HG03432 (cell line): ENCODE results near the gene CAB39.
"Not testable (repeated sequence)": the region's sequence is repeated elsewhere in the genome, so short reads cannot be mapped to it uniquely, and the experiment has no call there.

Source experiments
- ATAC-seq: cut with Tn5 transposase; IDR thresholded peaks from one replicate; pipeline ENCODE4 v1.9.1; 2021; ENCODE audit warnings: mild to moderate bottlenecking, moderate library complexity; ENCODE audit not compliant: unreplicated experiment

The CAB39 gene

DNA sequence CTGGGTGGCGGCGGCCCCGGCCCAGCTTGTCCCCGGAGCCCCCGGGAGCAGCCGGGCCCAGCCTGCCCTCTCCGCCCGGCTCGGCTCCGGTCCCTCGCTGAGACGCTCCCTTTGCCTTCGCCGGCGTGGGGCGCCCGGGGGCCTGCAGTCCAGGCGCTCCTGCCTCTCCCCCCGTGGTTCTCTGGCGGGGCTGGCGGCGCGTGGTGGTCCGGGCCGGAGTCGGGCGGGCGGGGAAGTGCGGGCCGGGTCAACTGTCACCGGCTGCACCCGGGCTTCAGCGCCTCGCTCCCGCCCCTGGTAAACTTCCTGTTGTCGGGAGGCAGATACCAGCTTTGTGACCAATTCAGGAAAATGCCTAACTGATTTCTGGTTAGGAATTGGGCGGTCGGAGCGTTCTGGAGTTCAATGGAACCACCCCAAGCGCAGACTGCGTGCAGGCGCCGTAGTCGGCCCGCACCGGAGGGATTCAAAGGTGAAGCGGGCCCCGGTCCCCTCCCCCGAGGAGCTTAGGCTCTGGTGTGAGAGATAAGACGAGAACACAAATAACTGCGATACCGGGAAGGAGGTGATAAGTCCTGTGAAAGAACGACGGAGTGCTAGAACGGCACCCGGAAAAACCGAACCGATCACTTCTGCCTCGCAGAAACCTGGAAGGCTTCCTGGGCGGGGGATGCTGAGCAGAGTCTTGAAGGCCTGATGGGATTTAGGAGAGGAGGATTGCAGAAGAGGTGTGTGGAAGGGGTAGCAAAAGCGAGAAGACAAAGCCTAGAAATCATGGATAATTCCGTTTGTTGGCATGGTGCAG lies 891 bp downstream of the CAB39 start:
- ATAC-seq = peak; percentile 19

DNA sequence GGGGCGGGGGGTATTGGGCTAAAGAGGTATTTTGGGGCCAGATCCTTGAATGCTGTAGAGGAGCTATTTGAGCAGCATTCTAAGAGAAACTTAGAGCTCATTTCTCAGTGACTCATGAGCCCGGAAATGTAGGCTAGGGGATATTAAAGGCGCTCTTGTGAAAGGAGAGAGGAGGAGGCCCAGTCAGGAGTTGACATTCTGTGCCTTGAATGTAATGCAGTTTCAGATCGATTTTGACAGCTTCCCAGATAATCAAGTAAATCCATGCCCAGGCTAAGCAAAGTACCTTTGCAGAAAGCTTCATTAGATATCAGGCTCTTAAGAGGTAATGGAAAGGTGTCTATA lies 1.5 kb downstream of the CAB39 start:
- ATAC-seq = peak; percentile 16

DNA sequence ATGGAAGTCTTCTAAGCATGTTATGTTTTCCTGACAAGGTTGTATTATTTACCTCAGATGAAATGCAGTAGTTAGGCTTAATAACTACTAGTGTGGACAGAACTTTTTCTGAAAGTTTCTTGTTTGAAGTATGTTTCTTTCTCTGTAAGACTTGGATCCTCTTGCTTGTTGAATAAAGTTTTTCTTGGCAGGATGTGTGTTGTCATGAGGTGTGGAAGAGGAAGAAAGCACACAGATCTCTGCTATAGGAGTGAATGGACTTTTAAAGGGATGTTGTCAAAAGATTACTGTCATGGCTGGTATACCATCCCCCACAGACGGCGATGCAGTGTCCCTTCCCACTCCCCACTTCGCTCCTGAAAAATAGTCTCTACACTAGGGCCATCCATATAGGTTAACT lies 2.6 kb downstream of the CAB39 start:
- no peak for ATAC-seq

DNA sequence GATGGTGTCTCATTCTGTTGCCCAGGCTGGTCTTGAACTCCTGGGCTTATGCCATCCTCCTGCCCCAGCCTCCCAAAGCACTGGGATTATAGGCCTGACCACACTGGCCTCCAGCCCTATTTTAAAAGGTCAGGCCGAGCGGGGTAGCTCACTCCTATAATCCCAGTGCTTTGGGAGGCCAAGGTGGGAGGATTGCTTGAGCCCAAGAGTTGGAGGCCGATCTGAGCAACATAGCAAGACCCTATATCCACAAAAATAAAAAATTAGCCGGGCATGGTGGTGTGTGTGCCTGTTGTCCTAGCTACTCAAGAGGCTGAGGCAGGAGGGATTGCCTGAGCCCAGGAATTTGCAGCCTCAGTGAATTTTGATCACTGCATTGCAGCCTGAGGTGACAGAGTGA lies 3.9 kb downstream of the CAB39 start:
- ATAC-seq = no peak

GRCh38 chr2:230717600-230717999 lies 5.0 kb downstream of the CAB39 start:
- no peak for ATAC-seq

DNA sequence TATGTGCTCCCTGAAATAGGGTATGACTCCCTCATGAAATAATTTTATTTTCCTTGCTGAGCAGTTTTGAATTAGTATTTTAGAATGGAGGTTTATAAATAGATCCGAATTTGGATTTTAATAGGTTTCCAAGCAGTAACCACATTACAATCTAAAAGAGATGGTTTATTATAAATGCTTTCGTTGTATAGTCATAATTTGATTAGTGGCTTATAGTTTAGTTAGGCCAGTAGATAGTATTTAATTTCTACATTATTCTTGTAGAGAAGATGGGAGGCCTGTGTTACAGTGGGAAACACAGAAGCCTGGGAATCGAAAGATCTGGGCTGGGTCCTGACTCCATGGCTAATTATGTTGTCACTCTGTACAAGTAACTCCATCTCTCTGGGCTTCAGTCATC lies 6.7 kb downstream of the CAB39 start:
- ATAC-seq = no peak

DNA sequence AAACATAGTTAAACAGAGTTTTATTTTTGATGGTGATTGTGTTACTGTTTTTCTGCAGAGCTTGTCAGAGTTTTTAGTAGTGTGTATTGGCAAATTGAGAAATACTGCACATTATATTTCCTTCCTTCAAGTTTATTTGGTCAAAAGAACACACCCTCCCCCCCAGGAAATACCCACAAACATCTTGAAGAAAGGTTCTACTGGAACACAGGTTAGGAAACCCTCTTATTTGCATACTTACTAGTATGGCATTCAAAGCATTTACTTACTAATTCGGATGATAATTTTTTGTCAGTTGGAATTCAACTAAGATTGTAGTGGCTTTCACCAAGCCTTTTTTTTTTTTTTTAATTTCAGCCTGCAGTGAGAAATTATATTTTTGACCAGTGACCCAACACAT lies 9.1 kb downstream of the CAB39 start:
- peak; percentile 67 for ATAC-seq

GRCh38 chr2:230722207-230722885 lies 9.7 kb downstream of the CAB39 start:
- no peak for ATAC-seq

DNA sequence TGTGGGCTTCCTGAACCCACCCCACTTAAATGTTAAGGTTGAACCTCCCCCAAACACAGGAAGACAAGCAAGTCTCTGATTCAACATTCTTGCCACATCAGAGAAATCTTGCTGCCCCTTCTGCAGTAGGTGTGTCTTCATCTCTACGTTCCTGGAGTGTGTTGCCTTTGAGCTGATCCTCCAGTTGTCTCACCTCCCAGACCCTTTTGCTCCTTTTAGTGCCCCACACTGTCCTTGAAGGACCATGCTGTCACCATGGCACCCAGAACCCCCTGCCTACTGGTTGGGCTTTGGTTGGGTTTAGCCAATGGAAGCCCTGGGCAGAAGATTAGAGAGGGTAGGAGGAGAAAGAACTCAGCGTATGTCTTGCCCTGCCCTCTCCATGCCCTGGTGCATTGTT lies 10.7 kb downstream of the CAB39 start:
- ATAC-seq = no peak

- not testable (repeated sequence) for ATAC-seq
These were observed 12.3 kb downstream of the CAB39 start for GRCh38 chr2:230724957-230725356.

- ATAC-seq = no peak
These were observed 18.9 kb downstream of the CAB39 start for GRCh38 chr2:230731512-230731911.

DNA sequence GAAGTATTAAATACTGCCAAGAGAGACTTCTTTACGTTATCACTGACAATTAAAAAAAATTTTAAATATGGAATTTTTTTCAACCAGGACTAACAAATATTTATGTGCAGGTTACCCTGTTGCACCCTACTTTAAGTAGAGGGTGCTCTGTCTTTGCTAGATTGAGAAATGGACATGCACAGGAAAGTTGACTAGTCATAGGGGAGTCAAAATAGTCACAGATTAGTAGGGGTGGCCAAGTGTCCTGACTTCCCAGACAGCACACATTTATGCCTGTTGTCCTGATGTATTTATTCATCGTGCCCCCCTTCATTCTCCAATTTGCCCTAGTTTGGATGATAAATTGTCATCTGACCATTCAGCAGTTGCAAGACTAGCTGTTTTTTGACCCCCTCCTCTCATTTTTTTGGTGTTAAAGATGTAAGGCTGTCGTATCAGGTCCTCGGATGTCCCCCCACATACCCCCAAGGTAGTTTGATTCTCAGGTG lies 20.3 kb downstream of the CAB39 start:
- ATAC-seq = no peak

DNA sequence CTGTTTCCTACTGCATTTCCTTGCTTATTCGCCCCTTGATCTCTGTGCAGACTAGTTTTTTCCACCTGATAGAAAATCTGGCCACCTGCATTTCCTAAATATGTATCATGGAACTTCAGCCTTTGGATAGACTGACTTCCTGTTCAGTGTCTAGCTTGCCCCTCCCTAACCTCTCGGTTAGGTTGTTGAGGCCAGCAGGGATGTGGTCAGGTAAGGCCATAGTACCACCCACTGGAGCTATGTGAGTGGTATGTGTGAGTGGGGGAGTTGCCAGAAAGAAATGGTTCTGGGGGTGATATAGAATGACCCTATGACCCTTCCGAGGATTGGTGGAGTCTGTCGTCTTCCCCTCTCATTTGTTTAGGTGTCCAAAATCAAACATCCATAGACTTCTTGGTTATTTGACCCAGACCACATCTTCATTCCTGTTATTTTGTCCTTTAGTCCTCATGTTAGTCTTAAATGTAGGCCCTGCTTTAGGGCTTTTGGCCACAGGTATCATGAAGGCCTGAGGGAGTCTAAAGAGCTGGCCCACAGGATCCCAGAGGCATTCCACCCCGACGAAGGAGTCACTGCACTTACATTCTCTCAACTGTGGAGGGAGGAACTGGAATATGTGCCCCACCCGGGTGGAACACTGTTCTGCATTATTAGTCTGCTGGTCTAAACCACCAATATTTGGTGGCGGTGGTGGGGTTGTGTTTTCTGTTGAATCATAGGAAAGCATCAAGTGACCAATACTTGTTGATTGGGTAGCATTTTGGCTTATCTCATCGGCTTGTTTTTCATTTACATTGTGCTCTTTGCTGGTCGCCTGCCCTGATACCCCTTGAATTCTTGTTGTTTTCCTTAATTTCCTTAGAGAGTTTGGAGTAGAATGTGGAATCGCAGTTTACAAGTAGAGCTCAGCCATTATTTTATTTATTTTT lies 21.9 kb downstream of the CAB39 start:
- no peak for ATAC-seq

- ATAC-seq = no peak
These were observed 23.2 kb downstream of the CAB39 start for GRCh38 chr2:230735884-230736283.

GRCh38 chr2:230737300-230737699 lies 24.7 kb downstream of the CAB39 start:
- ATAC-seq = no peak

DNA sequence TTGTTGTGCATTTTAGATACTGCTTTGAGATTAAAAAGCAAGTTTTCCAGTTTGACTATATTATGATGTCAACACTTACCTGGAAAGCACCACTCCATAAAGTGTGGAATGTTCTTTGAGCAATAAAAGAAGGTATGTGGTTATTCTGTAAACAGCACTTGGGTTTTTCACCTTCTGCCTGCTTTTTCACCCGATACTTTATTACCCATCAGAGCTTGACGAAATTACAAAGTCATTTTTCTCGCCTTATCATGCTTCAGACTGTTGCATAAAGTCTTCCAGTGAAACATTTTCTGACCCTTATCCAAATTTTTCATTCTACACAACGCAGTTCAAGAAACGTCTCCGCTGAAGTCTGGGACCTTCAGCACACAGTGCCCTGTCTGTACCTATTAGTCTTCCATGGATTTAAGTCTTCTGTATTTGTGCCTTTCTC lies 25.2 kb downstream of the CAB39 start:
- no peak for ATAC-seq

GRCh38 chr2:230738391-230738811 lies 25.8 kb downstream of the CAB39 start:
- ATAC-seq = no peak

DNA sequence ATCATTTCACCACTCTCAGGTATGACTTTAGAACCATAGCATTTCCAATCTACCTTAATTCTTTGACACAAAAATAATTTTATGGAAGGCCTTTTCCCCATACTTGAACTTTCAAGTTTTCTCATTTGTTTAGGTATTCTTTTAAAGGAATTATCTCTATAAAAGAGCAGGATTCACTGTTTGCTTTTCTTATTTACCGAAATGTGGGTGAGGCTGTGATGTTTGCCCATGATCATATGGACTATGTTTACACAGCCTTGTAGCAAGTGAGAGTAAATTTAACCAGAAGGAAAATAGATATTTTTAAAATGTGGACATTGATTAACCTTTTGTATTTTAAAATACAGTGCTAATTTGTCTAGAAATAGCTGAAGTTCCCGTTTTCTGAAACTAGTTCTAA lies 26.3 kb downstream of the CAB39 start:
- ATAC-seq = no peak

DNA sequence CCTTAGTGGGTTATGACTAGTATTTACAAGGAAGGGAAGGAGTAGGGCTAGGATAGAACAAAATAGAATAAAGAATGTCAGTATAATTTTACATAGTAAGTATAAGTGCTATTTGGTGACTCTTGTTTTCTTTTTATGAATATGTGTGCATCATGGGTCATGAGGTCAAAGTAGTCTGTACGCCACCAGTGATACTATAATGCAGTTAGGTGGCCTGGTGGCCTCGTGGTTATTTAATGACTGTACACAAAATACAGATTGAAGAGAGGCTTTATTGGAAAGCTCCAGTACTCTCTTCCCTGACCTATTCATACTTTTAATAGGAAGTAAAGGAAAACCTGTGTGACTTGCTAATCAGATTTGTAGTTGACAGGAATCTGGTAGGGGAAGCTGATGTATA lies 27.3 kb downstream of the CAB39 start:
- no peak for ATAC-seq

- ATAC-seq = no peak
These were observed 30.1 kb downstream of the CAB39 start for GRCh38 chr2:230742781-230743180.

DNA sequence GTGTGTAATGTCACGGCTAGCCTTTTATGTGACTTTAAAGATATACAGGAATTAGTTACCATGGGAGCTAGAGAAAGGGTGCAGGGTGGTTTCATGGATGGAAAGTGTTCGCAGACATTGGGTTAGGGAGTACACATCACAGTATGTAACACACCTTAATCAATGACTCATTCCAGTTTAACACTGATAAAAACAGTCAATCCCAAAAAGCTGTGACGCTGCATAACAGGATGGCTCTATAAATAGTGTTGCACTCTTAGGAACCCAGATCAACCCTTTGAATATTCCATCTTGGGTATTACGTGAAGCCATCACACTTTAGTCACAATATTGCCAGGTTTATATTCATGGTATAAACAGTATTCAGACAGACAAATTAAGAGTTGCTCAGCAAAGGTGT lies 33.6 kb downstream of the CAB39 start:
- ATAC-seq = no peak
